Effector memory CD8-positive, alpha-beta T cell (primary cell): ENCODE results near the gene TRMT10B.

Source experiments
- ATAC-seq: fragments of 150-1000 bp; cut with Tn5 transposase; replicated peaks from 2 replicates; pipeline ENCODE4 v1.10.0; 2021; ENCODE audit warnings: mild to moderate bottlenecking, moderate library complexity
- DNase-seq, 3 experiments: peaks; one replicate each; pipeline ENCODE4 v3.0.0; 2021
- H3K27ac Mint-ChIP-seq, 2 donors: one replicate each; pipeline ENCODE4 v1.8.0; 2022; ENCODE audit warnings: mild to moderate bottlenecking in 2 of 2, mixed read lengths in 2 of 2, moderate library complexity in 2 of 2
- H3K27me3 Mint-ChIP-seq, 2 donors: one replicate each; pipeline ENCODE4 v1.8.0; 2022; ENCODE audit warnings: mixed read lengths in 2 of 2
- H3K36me3 Mint-ChIP-seq: one replicate; pipeline ENCODE4 v1.8.0; 2022; ENCODE audit warnings: mild to moderate bottlenecking, moderate library complexity, mixed read lengths; ENCODE audit not compliant: insufficient read depth
- H3K4me1 Mint-ChIP-seq, 2 donors: one replicate each; pipeline ENCODE4 v1.8.0; 2022; ENCODE audit warnings: low read depth in 2 of 2, mixed read lengths in 2 of 2
- H3K4me3 Mint-ChIP-seq, 2 donors: one replicate each; pipeline ENCODE4 v1.8.0; 2022; ENCODE audit warnings: mild to moderate bottlenecking in 2 of 2, mixed read lengths in 2 of 2, moderate library complexity in 2 of 2
- H3K9me3 Mint-ChIP-seq, 2 donors: one replicate each; pipeline ENCODE4 v1.8.0; 2022; ENCODE audit warnings: mixed read lengths in 2 of 2

TRMT10B gene

GRCh38 chr9:37827483-37828165, 74.0 kb downstream of the TRMT10B start:
- Mint-ChIP-seq H3K36me3 (peaks cover 36% of the 10 kb centered on the region), H3K27ac (peak overlapping the region in 1 of 2 donors; percentile 55), H3K27me3 (no peaks in the 10 kb centered on the region), H3K4me3 (no peak overlapping the region), H3K4me1 (no peaks in the 10 kb centered on the region), H3K9me3 (no peaks in the 10 kb centered on the region)
- ATAC-seq (no peak), DNase-seq (no peak)
